Psoas muscle (tissue), 8 donors: ENCODE measurements around the gene XKR7. TPM values are rescaled to one million over a fixed set of nuclear protein-coding genes. Genes with fewer than 3 reads are reported as not detected.

Experiments used
- ATAC-seq, 4 donors: fragments of 200-7000 bp; cut with Tn5 transposase; one replicate each; pipeline ENCODE4 v1.9.1; 2020; ENCODE audit warnings: moderate library complexity in 3 of 4, mild to moderate bottlenecking in 2 of 4
- DNase-seq, 2 donors: peaks; one replicate each; pipeline ENCODE4 v3.0.0-alpha.2; 2020
- H3K27ac ChIP-seq: fragments of 200-600 bp; one replicate; pipeline ENCODE4 v1.8.0; 2022
- H3K27me3 ChIP-seq, 3 donors: fragments of 200-600 bp in 1 of 3; one replicate each; pipeline versions ENCODE4 v1.6.1 to v1.8.0; 2013 to 2022; ENCODE audit warnings: low read length in 2 of 3, mild to moderate bottlenecking in 2 of 3, moderate library complexity in 1 of 3; ENCODE audit not compliant: insufficient read depth in 3 of 3
- H3K36me3 ChIP-seq, 2 donors: fragments of 200-600 bp in 1 of 2; one replicate each; pipeline versions ENCODE4 v1.6.1 to v1.8.0; 2013 to 2022; ENCODE audit warnings: low read depth in 1 of 2, mild to moderate bottlenecking in 1 of 2, moderate library complexity in 1 of 2; ENCODE audit not compliant: insufficient read depth in 1 of 2
- H3K4me1 ChIP-seq: fragments of 200-600 bp; one replicate; pipeline ENCODE4 v1.8.0; 2022
- H3K4me3 ChIP-seq: fragments of 200-600 bp; one replicate; pipeline ENCODE4 v1.8.0; 2022; ENCODE audit warnings: mild to moderate bottlenecking
- H3K9me3 ChIP-seq: fragments of 200-600 bp; one replicate; pipeline ENCODE4 v1.8.0; 2022
- CTCF ChIP-seq: fragments of 200-600 bp; IDR thresholded peaks from one replicate; pipeline ENCODE4 v1.8.0; 2022; ENCODE audit warnings: antibody characterized with exemption
- WGBS, 3 donors: extraction: QIAGEN DNeasy Blood & Tissue Kit; methylation state at CpG; one replicate each; pipeline versions ENCODE4 v1.1.6 to v1.1.7; 2013; 5-methylcytosine and 5-hydroxymethylcytosine counted together
- intact Hi-C, 2 donors: fragments of 100-400 bp; cut with DNase I; formaldehyde crosslinking; loops; one replicate each; pipeline versions ENCODE4 v1.11.0 to v1.14.2; 2022
- polyA plus RNA-seq, 3 donors: library from polyadenylated mRNA; stranded (reverse); fragments of 200-250 nt; gene quantifications; one replicate each; pipeline ENCODE4 v1.2.3, GENCODE V29; 2013
- total RNA-seq, 4 donors: library from RNA; stranded (reverse); fragmentation: NEBNext Ultra II Directional in 2 of 4; extraction: Animal tissue kit (Norgen Biotek cat#: 25700) in 2 of 4; gene quantifications; one replicate each; pipeline versions ENCODE4 v1.2.1 to v1.2.4, GENCODE V29; 2021 to 2023
- donor health status: healthy with polysubstance abuse.
- donor health status: DM: no; HTN: no; CAD: no; lungs with moderate emphysema.
- donor health status: Bipolar disorder and iron deficiency.
- donor health status: healthy.
- donor health status: DM: yes; HTN: yes; CAD: no.
- donor health status: DM: no; HTN: no; CAD: no.
- donor health status: DM: no; HTN: no; CAD: no.
- donor health status: DM: yes; HTN: yes; CAD: no.

Gene XKR7
- total and polyA plus RNA-seq, 7 donors: under 0.01 to 0.02 TPM; not detected in 5

- no peak for TF ChIP-seq CTCF
- peaks cover 0 to 9% of the 10 kb centered on the region in 2 donors for H3K36me3 ChIP-seq
- H3K9me3 ChIP-seq: no peaks in the 10 kb centered on the region
- H3K27me3 ChIP-seq: peaks cover 0 to 20% (median 0%) of the 10 kb centered on the region in 3 donors
- peaks cover 11% of the 10 kb centered on the region for H3K4me1 ChIP-seq
- H3K4me3 ChIP-seq: no peak overlapping the region
- 58 to 77% (median 75%) methylated on average over 1 of the region's 1 CpG for WGBS, 3 donors
- intact Hi-C loops: loop anchor here in 1 of 2 donors (5.0 kb wide), 2 partner anchors 102 to 132 kb away; no protein-coding TSS in a partner anchor
- no peak overlapping the region for H3K27ac ChIP-seq
- no peak for DNase-seq
- ATAC-seq: no peak
Observed at GRCh38 chr20:31954500-31954899, 13.5 kb upstream of the XKR7 start.

DNA sequence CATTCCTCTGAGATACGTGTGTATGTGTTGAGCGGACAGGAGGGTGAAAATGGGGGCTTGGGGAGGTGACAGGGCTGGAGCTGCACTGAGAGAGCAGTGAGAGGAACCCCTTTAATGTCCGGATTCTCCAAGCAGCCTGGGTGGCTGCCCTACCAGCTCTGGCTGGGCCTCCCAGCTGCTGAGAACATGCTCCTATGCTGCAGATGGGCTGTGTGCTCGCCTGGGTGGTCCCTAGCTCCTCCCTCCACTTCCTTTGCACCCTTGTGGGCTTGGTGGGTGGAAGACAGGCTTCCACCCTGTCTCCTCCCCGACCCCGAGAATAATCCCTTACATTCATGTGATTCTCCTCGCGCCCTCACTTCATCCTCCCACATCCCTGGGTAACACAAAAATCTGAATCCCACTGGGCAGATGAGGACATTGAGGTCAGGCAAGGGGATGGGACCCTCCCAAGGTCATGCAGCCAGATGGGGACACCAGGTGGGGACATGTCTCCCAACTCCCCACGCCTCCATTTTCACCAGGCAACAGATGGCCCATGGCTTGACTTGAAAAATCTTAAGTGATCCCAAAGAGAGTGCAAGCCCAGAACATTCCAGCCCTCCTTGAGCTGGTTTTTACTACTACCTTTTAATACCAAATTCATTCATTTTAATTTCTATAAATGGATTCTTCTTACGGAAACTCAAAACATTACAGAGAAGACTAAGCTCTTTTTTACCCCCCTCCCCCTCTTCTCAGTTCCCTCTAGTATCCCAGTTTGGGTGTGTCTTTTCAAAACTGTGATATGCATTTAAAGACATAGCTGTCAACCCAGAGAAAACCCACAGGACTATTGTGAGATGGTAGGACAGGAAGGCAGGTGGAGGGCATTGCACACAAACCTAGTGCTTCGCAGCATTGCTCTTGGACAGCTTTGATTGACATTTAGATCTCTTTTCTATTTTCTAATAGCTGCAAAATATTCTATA is 11.1 kb upstream of the XKR7 start:
- ATAC-seq: no peak
- Histone ChIP-seq H3K9me3 (no peaks in the 10 kb centered on the region), H3K36me3 (no peaks in the 10 kb centered on the region), H3K4me3 (no peak overlapping the region), H3K4me1 (no peaks in the 10 kb centered on the region), H3K27ac (no peak overlapping the region), H3K27me3 (peaks cover 0 to 29% (median 0%) of the 10 kb centered on the region in 3 donors)
- intact Hi-C loops: no loop called here
- TF ChIP-seq CTCF: no peak
- DNase-seq: no peak
- WGBS, 3 donors: 30 to 34% (median 32%) methylated on average over 11 of the region's 11 CpGs

GRCh38 chr20:31962761-31963160 is 5.2 kb upstream of the XKR7 start:
- Histone ChIP-seq H3K4me1 (no peaks in the 10 kb centered on the region), H3K27me3 (peaks cover 0 to 52% (median 6%) of the 10 kb centered on the region in 3 donors), H3K9me3 (no peaks in the 10 kb centered on the region), H3K4me3 (no peak overlapping the region), H3K27ac (no peak overlapping the region), H3K36me3 (no peaks in the 10 kb centered on the region)
- DNase-seq (no peak), ATAC-seq (no peak)
- no peak for TF ChIP-seq CTCF
- intact Hi-C loops: no loop called here
- 21 to 32% (median 23%) methylated on average over 2 of the region's 2 CpGs for WGBS, 3 donors

DNA sequence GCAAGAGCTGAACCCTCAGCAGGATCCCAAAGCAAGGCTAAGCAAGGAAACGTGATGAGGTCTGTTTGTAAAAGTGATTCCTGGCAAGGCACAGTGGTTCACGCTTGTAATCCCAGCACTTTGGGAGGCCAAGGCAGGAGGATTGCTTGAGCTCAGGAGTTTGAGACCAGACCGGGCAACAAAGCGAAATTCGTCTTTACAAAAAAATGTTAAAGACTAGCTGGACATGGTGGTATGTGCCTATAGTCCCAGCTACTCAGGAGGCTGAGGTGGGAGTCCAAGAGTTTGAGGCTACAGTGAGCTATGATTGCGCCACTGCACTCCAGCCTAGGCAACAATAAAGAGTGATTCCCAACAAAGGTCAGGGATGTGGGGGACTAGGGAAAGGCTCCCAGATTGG is 4.1 kb upstream of the XKR7 start:
- ATAC-seq (no peak), DNase-seq (no peak)
- no peak for TF ChIP-seq CTCF
- Histone ChIP-seq H3K27ac (no peak overlapping the region), H3K4me1 (no peaks in the 10 kb centered on the region), H3K4me3 (no peak overlapping the region), H3K9me3 (no peaks in the 10 kb centered on the region), H3K27me3 (peaks cover 0 to 51% (median 6%) of the 10 kb centered on the region in 3 donors), H3K36me3 (no peaks in the 10 kb centered on the region)
- WGBS, 3 donors: 62 to 69% (median 64%) methylated on average over 6 of the region's 6 CpGs
- intact Hi-C loops: no loop called here
